Activated naive CD8-positive, alpha-beta T cell treated with anti-CD3 and anti-CD28 coated beads for 36 hours (primary cell): ENCODE data around the gene HMGCLL1. TPM values are rescaled to one million over a fixed set of nuclear protein-coding genes. Genes with fewer than 3 reads are reported as not detected.

ENCODE experiments used
- DNase-seq: peaks from one replicate; pipeline ENCODE4 v3.0.0; 2021
- H3K27ac Mint-ChIP-seq: one replicate; pipeline ENCODE4 v1.8.0; 2022; ENCODE audit warnings: mild to moderate bottlenecking, moderate library complexity, mixed read lengths
- H3K27me3 Mint-ChIP-seq: one replicate; pipeline ENCODE4 v1.8.0; 2022; ENCODE audit warnings: mild to moderate bottlenecking, mixed read lengths
- H3K36me3 Mint-ChIP-seq: one replicate; pipeline ENCODE4 v1.8.0; 2021; ENCODE audit warnings: mild to moderate bottlenecking, mixed read lengths
- H3K4me1 Mint-ChIP-seq: one replicate; pipeline ENCODE4 v1.8.0; 2021; ENCODE audit warnings: mixed read lengths
- H3K4me3 Mint-ChIP-seq: one replicate; pipeline ENCODE4 v1.8.0; 2022; ENCODE audit warnings: mild to moderate bottlenecking, moderate library complexity, mixed read lengths
- H3K9me3 Mint-ChIP-seq: one replicate; pipeline ENCODE4 v1.8.0; 2022; ENCODE audit warnings: mixed read lengths
- total RNA-seq, 2 experiments: library from RNA; stranded (reverse); gene quantifications; one replicate each; pipeline ENCODE4 v1.2.3, GENCODE V29; 2021

Gene HMGCLL1
- total RNA-seq, 2 experiments from 2014 or later = not detected

- DNase-seq = no peak
- Mint-ChIP-seq H3K4me3 (no peak overlapping the region), H3K4me1 (no peaks in the 10 kb centered on the region), H3K27ac (no peak overlapping the region), H3K27me3 (no peaks in the 10 kb centered on the region), H3K9me3 (no peaks in the 10 kb centered on the region), H3K36me3 (no peaks in the 10 kb centered on the region)
Measured at GRCh38 chr6:55438203-55438602, 140.8 kb downstream of the HMGCLL1 start.

GRCh38 chr6:55437141-55437540 is 141.9 kb downstream of the HMGCLL1 start:
- Mint-ChIP-seq H3K9me3 (no peaks in the 10 kb centered on the region), H3K4me1 (no peaks in the 10 kb centered on the region), H3K27ac (no peak overlapping the region), H3K36me3 (no peaks in the 10 kb centered on the region), H3K27me3 (no peaks in the 10 kb centered on the region), H3K4me3 (no peak overlapping the region)
- DNase-seq = no peak

GRCh38 chr6:55433446-55434130 is 145.4 kb downstream of the HMGCLL1 start:
- H3K4me1 Mint-ChIP-seq = no peaks in the 10 kb centered on the region
- no peak for DNase-seq
- H3K36me3 Mint-ChIP-seq = no peaks in the 10 kb centered on the region

GRCh38 chr6:55423933-55424332 is 155.1 kb downstream of the HMGCLL1 start:
- Mint-ChIP-seq H3K27ac (no peak overlapping the region), H3K4me3 (no peak overlapping the region), H3K36me3 (no peaks in the 10 kb centered on the region), H3K4me1 (no peaks in the 10 kb centered on the region), H3K9me3 (peaks cover 5% of the 10 kb centered on the region), H3K27me3 (no peaks in the 10 kb centered on the region)
- no peak for DNase-seq

More at GRCh38 chr6:55433446-55434130, 145.4 kb downstream of the HMGCLL1 start:
- Mint-ChIP-seq H3K27ac (no peak overlapping the region), H3K4me3 (no peak overlapping the region), H3K27me3 (no peaks in the 10 kb centered on the region), H3K9me3 (no peaks in the 10 kb centered on the region)

GRCh38 chr6:55410674-55411073 is 168.3 kb downstream of the HMGCLL1 start:
- Mint-ChIP-seq H3K9me3 (peaks cover 2% of the 10 kb centered on the region), H3K4me3 (no peak overlapping the region), H3K4me1 (no peaks in the 10 kb centered on the region), H3K36me3 (no peaks in the 10 kb centered on the region), H3K27ac (no peak overlapping the region), H3K27me3 (no peaks in the 10 kb centered on the region)
- no peak for DNase-seq

- no peak for DNase-seq
- Mint-ChIP-seq H3K4me1 (no peaks in the 10 kb centered on the region), H3K4me3 (no peak overlapping the region), H3K36me3 (no peaks in the 10 kb centered on the region), H3K27me3 (no peaks in the 10 kb centered on the region), H3K9me3 (no peaks in the 10 kb centered on the region), H3K27ac (no peak overlapping the region)
Measured at GRCh38 chr6:55405474-55406235, 173.3 kb downstream of the HMGCLL1 start.

GRCh38 chr6:55399351-55399750 is 179.6 kb downstream of the HMGCLL1 start:
- no peaks in the 10 kb centered on the region for H3K27me3 Mint-ChIP-seq
- no peaks in the 10 kb centered on the region for H3K4me1 Mint-ChIP-seq
- no peaks in the 10 kb centered on the region for H3K9me3 Mint-ChIP-seq
- H3K4me3 Mint-ChIP-seq = no peak overlapping the region
- H3K27ac Mint-ChIP-seq = no peak overlapping the region
- H3K36me3 Mint-ChIP-seq = no peaks in the 10 kb centered on the region
- DNase-seq = no peak

GRCh38 chr6:55397986-55398385 is 181.0 kb downstream of the HMGCLL1 start:
- Mint-ChIP-seq H3K36me3 (no peaks in the 10 kb centered on the region), H3K27ac (no peak overlapping the region), H3K4me3 (no peak overlapping the region), H3K9me3 (no peaks in the 10 kb centered on the region), H3K27me3 (no peaks in the 10 kb centered on the region), H3K4me1 (no peaks in the 10 kb centered on the region)
- no peak for DNase-seq

- Mint-ChIP-seq H3K4me1 (no peaks in the 10 kb centered on the region), H3K27me3 (no peaks in the 10 kb centered on the region), H3K36me3 (no peaks in the 10 kb centered on the region), H3K27ac (no peak overlapping the region), H3K9me3 (no peaks in the 10 kb centered on the region), H3K4me3 (no peak overlapping the region)
- no peak for DNase-seq
Measured at GRCh38 chr6:55395871-55396270, 183.1 kb downstream of the HMGCLL1 start.

- H3K36me3 Mint-ChIP-seq = no peaks in the 10 kb centered on the region
- H3K9me3 Mint-ChIP-seq = no peaks in the 10 kb centered on the region
- no peaks in the 10 kb centered on the region for H3K27me3 Mint-ChIP-seq
- no peak overlapping the region for H3K4me3 Mint-ChIP-seq
- DNase-seq = no peak
- no peaks in the 10 kb centered on the region for H3K4me1 Mint-ChIP-seq
- no peak overlapping the region for H3K27ac Mint-ChIP-seq
Measured at GRCh38 chr6:55388211-55388610, 190.8 kb downstream of the HMGCLL1 start.
